ENCODE measurements around the gene CPA1. TPM values are rescaled to one million over a fixed set of nuclear protein-coding genes. Genes with fewer than 3 reads are reported as not detected.
A peak's percentile ranks its signal among the peaks of the same experiment; 100 is the strongest.

CPA1 gene
- total and polyA plus RNA-seq, 5 donors: 0.36 to 1.0 TPM; not detected in 3

DNA sequence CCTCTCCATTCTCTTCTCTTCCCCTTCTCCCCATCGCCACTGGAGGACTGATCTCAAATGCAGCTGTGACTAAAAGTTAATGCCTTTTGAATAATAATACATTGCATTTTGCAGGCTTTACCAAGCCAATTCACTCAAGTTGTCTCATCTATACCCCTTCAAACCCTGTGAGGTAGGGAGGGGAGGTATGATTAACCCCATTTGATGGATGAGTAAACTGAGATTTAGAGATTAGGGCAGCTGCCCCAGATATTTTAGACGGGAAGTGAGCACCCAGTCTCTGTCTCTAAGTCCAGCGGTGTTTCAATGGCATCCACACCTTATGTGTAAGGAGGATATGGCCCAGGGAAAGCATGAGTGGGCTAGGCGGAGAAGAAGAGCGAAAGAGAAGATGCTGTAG lies 34.6 kb upstream of the CPA1 start:
- Histone ChIP-seq H3K27me3 (ENCODE audit: control insufficient read depth, insufficient read depth) (no peaks in the 10 kb centered on the region), H3K4me3 (ENCODE audit: low read length) (no peak overlapping the region), H3K4me1 (ENCODE audit: control insufficient read depth, insufficient read depth, low read length) (no peaks in the 10 kb centered on the region), H3K27ac (ENCODE audit: low read length) (no peak overlapping the region), H3K9me3 (ENCODE audit: control insufficient read depth, low read length) (no peaks in the 10 kb centered on the region)
- intact Hi-C loops (cut with DNase I): no loop called here
- ATAC-seq (no peak), DNase-seq (no peak)
- 91% methylated on average over 5 of the region's 5 CpGs for WGBS

DNA sequence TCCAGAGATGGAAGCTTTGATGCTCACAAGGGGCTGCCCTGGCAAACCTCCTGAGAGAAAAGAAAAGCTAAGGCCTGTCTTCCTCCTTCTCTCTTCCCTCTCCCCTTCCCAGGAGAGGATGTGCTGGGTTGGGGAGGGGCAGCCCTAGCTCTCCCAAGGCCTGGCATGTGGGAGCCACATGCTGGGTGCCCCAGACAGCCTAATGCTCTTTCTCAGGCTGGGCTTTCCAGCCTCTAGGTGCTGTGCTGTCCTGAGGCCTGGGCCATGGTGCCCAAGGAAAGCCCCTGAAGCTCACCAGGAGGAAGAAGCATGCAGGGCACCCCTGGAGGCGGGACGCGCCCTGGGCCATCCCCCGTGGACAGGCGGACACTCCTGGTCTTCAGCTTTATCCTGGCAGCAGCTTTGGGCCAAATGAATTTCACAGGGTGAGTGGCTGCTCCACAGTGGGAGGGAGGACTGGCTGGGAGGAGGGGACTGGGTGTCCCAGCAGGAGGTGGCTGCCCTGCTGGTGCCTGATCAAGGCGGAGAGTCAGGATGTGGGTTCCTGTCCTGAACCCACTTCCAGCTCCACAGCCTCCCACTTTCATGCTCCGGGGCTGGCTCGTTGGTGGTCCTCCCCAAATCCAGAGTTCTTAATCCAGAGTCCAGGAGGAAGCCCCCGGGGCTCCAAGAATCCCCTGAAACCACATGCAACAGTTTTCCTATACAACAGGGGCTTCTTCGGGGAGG lies 34.0 kb upstream of the CPA1 start:
- H3K4me1 ChIP-seq (ENCODE audit: control insufficient read depth, insufficient read depth, low read length): no peaks in the 10 kb centered on the region
- no peak overlapping the region for H3K27ac ChIP-seq (ENCODE audit: low read length)
- 87% methylated on average over 10 of the region's 10 CpGs for WGBS
- ATAC-seq (no peak), DNase-seq (no peak)
- H3K4me3 ChIP-seq (ENCODE audit: low read length): no peak overlapping the region
- intact Hi-C loops (cut with DNase I): no loop called here
- no peaks in the 10 kb centered on the region for H3K27me3 ChIP-seq (ENCODE audit: control insufficient read depth, insufficient read depth)
- H3K9me3 ChIP-seq (ENCODE audit: control insufficient read depth, low read length): no peaks in the 10 kb centered on the region

DNA sequence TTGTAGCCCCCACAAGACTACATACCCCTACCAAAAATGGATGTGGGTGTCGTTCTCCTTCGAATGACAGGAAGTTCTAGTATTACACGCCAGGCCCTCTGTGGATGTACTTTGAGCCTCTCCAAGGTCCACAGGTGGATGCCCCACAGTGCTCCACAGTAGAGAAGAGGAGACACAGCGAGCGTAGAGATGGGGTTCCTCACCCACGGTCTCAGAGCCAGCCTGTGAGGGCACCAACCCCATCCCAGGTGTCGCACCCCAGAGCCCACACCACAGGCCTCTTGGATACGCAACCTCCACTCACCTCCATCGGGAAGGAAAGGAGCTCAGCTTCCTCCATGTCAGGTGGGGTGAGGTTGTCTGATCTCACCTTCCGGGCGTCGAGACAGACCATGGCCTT lies 33.4 kb upstream of the CPA1 start:
- Histone ChIP-seq H3K4me1 (ENCODE audit: control insufficient read depth, insufficient read depth, low read length) (no peaks in the 10 kb centered on the region), H3K9me3 (ENCODE audit: control insufficient read depth, low read length) (no peaks in the 10 kb centered on the region), H3K27me3 (ENCODE audit: control insufficient read depth, insufficient read depth) (no peaks in the 10 kb centered on the region), H3K27ac (ENCODE audit: low read length) (no peak overlapping the region), H3K4me3 (ENCODE audit: low read length) (no peak overlapping the region)
- ATAC-seq (no peak), DNase-seq (no peak)
- WGBS: 90% methylated on average over 12 of the region's 12 CpGs
- intact Hi-C loops (cut with DNase I): no loop called here

DNA sequence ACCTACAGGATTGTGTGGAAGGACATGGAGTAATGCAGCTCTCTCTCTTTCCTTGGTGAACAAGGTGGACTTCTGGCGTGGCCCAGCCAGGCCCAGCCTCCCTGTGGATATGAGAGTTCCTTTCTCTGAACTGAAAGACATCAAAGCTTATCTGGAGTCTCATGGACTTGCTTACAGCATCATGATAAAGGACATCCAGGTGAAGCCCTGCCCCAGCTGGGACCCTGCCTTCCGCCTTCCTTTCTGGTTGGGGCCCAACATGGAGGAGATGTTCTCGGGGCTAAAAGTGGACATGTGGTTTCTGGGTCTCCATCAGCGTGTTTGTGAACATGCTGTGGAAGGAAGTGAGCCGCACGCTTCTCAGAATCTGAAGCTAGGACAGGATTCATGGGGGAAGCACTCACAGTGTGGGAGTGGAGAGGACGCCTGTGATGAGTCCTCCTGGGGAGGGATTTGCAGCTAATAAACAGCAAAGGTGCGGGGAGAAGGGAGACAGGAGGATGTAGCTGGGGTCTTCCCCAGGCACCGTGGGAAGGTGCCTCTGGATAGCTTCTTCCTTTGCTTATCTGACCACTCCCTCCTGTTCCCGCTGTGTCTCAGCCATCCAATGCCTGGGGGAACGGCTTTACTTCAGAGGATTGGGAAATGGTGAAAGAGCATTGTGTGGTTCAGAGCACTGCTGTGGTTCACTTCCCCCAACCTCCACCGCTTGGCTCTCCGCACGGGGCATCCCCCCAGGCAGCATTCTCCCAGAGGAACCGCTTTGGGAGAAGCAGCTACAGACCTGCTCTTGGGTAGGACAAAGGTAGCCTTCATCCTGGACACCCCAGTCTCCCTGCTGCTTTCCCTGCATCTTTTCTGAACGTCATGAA lies 30.1 kb upstream of the CPA1 start:
- no peaks in the 10 kb centered on the region for H3K4me1 ChIP-seq (ENCODE audit: control insufficient read depth, insufficient read depth, low read length)
- peak overlapping the region; percentile 66 for H3K27ac ChIP-seq (ENCODE audit: low read length)
- H3K4me3 ChIP-seq (ENCODE audit: low read length): no peak overlapping the region
- H3K27me3 ChIP-seq (ENCODE audit: control insufficient read depth, insufficient read depth): no peaks in the 10 kb centered on the region
- DNase-seq: no peak
- 70% methylated on average over 16 of the region's 16 CpGs for WGBS
- H3K9me3 ChIP-seq (ENCODE audit: control insufficient read depth, low read length): no peaks in the 10 kb centered on the region
- intact Hi-C loops (cut with DNase I): no loop called here
- no peak for ATAC-seq

DNA sequence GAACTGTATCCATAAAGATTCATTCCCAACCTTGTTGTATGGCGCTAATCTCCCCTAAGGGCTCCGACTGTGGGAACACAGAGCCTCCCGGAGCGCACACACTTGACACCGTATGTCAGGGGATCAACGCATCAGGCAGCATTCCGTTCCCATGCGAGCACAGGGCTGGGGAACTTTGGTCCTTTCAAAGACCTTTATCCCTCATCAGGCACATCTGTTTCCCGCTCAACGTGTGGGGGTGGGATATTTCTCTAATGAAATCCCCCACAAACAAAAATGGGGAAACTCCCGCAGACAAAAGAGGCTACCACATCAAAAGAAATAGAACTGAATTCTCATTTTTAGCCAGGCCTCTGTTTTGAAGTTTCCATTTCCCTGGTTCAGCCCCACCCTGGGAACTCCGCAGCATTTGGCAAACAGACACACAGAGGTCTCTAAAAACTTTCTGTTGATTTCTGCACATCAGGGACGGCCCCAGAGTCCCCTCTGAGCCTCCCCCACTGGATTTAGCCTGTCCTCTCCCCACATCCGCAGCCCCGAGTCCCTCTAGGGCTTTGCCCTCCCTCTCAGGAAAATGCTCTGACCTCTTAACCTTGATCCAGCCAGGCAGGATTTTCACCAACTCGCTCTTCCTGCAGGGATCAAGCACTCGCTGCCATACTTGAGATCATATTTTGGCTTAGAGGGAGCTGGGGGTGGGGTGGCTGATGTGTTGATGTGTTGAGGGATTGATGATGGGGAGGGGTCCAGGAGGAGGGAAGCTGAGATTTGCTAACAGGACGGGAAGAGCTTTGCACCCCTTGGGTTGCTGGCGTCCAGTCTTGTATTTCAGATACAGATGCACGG lies 29.1 kb upstream of the CPA1 start:
- no peaks in the 10 kb centered on the region for H3K27me3 ChIP-seq (ENCODE audit: control insufficient read depth, insufficient read depth)
- H3K27ac ChIP-seq (ENCODE audit: low read length): peak overlapping the region; percentile 66
- H3K4me3 ChIP-seq (ENCODE audit: low read length): no peak overlapping the region
- H3K4me1 ChIP-seq (ENCODE audit: control insufficient read depth, insufficient read depth, low read length): no peaks in the 10 kb centered on the region
- ATAC-seq: peak; percentile 50 to 60
- no peaks in the 10 kb centered on the region for H3K9me3 ChIP-seq (ENCODE audit: control insufficient read depth, low read length)
- 39% methylated on average over 20 of the region's 20 CpGs for WGBS
- peak; percentile 31 to 70 (median 69) for DNase-seq
- intact Hi-C loops (cut with DNase I): no loop called here

DNA sequence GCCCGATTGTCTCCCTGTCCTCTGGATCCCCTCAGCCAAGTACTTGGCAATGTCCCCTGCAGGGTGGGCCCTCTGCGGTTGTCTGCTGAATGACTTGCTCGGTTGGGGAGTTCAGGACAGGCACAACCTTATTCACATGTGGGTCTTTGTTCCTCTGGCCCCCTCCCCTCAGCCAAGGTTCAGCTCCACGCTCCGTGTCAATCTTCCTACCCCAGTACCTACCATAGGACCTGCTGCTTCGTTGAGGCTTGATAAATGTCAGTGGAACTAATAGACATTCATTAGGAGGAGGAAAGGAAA lies 28.6 kb upstream of the CPA1 start:
- Histone ChIP-seq H3K9me3 (ENCODE audit: control insufficient read depth, low read length) (no peaks in the 10 kb centered on the region), H3K27me3 (ENCODE audit: control insufficient read depth, insufficient read depth) (no peaks in the 10 kb centered on the region), H3K27ac (ENCODE audit: low read length) (peak overlapping the region; percentile 66), H3K4me1 (ENCODE audit: control insufficient read depth, insufficient read depth, low read length) (peaks cover 4% of the 10 kb centered on the region), H3K4me3 (ENCODE audit: low read length) (no peak overlapping the region)
- DNase-seq (peak in 1 of 3 donors; percentile 72), ATAC-seq (peak in 1 of 2 donors; percentile 23)
- intact Hi-C loops (cut with DNase I): no loop called here
- WGBS: 44% methylated on average over 6 of the region's 6 CpGs

DNA sequence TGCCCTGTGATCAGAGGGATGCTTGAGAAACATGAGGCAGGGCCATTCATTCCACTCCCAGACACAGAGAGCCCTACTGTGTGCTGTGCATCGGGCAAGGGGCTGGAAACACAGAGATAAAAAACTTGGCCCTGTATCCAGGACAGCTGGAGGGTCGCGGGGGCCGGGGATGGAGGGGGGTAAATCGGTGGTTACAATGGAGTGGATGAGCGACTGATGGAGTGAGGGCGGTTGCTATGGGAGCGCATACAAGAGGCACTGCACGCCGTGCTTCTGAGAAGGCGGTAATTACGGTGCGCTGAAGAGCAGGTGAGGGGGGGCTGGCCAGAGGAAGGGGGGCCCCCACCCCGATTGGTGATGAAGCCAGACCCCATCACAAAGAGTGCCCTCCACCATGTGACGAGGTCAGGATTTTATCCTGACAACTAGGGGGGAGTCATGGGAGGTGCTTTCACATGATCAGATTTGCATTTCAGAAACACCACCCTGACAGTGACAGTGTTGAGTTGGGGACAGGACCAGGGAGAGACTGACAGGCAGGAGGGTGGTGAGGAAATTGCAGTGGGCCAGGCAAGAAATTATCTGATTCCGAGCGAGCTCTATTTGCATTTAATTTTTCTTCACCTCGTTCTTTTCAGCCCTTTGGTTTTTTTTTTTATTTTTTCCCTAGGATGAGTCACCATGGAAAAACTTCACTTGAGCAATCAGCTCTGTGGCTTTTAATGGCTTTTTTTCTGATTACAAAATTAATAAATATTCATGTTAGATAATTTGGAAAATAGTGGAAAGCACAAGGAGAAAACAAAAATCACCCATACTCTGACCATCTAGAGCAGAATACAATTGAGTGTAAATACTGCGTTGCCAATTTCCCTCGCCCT lies 27.9 kb upstream of the CPA1 start:
- Histone ChIP-seq H3K27me3 (ENCODE audit: control insufficient read depth, insufficient read depth) (no peaks in the 10 kb centered on the region), H3K9me3 (ENCODE audit: control insufficient read depth, low read length) (no peaks in the 10 kb centered on the region), H3K4me1 (ENCODE audit: control insufficient read depth, insufficient read depth, low read length) (peaks cover 5% of the 10 kb centered on the region), H3K4me3 (ENCODE audit: low read length) (no peak overlapping the region), H3K27ac (ENCODE audit: low read length) (peak overlapping the region; percentile 80)
- peak in 1 of 2 donors; percentile 30 for ATAC-seq
- WGBS: 40% methylated on average over 20 of the region's 20 CpGs
- intact Hi-C loops (cut with DNase I): no loop called here
- DNase-seq: peak in 1 of 3 donors; percentile 56

DNA sequence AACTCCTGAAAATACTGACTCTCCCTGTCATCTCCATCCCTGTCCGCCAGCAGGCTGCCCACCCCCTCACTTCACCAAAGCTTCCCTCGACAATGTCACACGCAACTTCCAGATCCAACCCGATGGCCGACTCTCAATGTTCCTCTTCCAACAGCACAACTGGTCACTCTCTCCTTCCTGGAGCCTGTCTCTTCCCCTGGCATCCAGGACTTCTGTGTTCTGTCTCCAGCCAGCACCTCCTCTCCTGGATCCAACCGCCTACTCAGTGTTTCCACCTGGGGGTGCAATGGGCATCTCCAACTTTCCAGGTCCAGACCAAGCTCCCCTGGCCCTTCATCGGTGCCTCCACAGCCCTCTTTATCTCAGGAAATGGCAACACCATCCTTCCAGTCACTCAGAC lies 27.1 kb upstream of the CPA1 start:
- intact Hi-C loops (cut with DNase I): no loop called here
- no peak overlapping the region for H3K4me3 ChIP-seq (ENCODE audit: low read length)
- ATAC-seq (no peak), DNase-seq (no peak)
- peaks cover 5% of the 10 kb centered on the region for H3K4me1 ChIP-seq (ENCODE audit: control insufficient read depth, insufficient read depth, low read length)
- peak overlapping the region; percentile 36 for H3K27ac ChIP-seq (ENCODE audit: low read length)
- H3K9me3 ChIP-seq (ENCODE audit: control insufficient read depth, low read length): no peaks in the 10 kb centered on the region
- 75% methylated on average over 7 of the region's 7 CpGs for WGBS
- no peaks in the 10 kb centered on the region for H3K27me3 ChIP-seq (ENCODE audit: control insufficient read depth, insufficient read depth)

DNA sequence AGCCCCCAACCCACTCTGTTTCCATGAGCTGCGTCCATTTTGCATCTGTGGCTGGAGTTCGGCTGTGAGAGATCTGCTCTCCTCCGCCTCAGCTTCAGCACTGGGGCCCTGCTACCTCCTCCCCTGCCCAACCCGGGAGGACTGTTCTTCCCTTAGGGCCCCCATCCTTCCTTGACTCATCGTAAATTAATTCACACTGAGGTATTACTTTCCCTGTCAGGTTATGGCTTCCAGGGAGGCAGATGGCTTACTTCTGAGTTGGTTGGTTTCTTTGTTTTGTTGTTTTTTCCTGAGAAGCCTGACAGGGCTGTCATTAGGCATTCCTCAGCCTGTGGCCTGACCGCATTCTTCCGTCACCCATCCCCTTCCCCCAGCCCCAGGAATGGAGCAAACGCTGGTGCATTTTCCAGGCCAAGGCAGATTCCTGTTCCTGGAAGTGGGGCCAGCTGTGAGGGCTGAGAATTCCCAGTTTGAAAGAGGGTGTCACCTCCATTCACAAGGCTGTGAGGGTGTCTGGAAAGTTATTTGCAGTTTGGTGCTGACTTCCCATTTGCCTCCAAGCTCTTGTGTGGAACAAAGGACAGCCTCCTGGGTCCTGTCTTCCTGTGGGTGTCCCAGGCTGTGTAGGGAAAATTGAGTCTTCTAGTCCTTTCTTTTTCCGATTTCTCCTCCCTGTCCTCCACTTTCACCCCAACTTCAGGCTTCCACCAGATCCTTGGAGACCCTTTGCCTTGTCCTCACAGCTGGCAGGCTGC lies 24.0 kb upstream of the CPA1 start:
- WGBS: 35% methylated on average over 9 of the region's 9 CpGs
- DNase-seq (peak; percentile 53 to 70 (median 68)), ATAC-seq (peak; percentile 64 to 70)
- Histone ChIP-seq H3K27ac (ENCODE audit: low read length) (peak overlapping the region; percentile 43), H3K4me1 (ENCODE audit: control insufficient read depth, insufficient read depth, low read length) (peaks cover 5% of the 10 kb centered on the region), H3K27me3 (ENCODE audit: control insufficient read depth, insufficient read depth) (no peaks in the 10 kb centered on the region), H3K4me3 (ENCODE audit: low read length) (no peak overlapping the region), H3K9me3 (ENCODE audit: control insufficient read depth, low read length) (peaks cover 2% of the 10 kb centered on the region)
- intact Hi-C loops (cut with DNase I): no loop called here

Measured in right cardiac atrium (tissue), 5 donors.